Measurements from ENCODE around the gene GPS1. TPM values are rescaled to one million over a fixed set of nuclear protein-coding genes. Genes with fewer than 3 reads are reported as not detected.
A peak's percentile ranks its signal among the peaks of the same experiment; 100 is the strongest.

The GPS1 gene
- total RNA-seq, 1 donor from 2014 or later, result 115 TPM

- DNase-seq, result peak; percentile 72
- peaks cover under 1% of the 10 kb centered on the region for H3K9me3 Mint-ChIP-seq (ENCODE audit: unreplicated experiment)
Measured at GRCh38 chr17:82023447-82024241, 28.1 kb upstream of the GPS1 start.

GRCh38 chr17:82024859-82025258 is 26.8 kb upstream of the GPS1 start:
- no peak for DNase-seq
- Mint-ChIP-seq H3K4me1 (ENCODE audit: low read depth, unreplicated experiment) (peaks cover 10% of the 10 kb centered on the region), H3K4me3 (ENCODE audit: unreplicated experiment) (no peak overlapping the region), H3K27ac (ENCODE audit: unreplicated experiment) (no peak overlapping the region), H3K36me3 (ENCODE audit: unreplicated experiment) (no peaks in the 10 kb centered on the region), H3K9me3 (ENCODE audit: unreplicated experiment) (no peaks in the 10 kb centered on the region), H3K27me3 (ENCODE audit: unreplicated experiment) (peaks cover 9% of the 10 kb centered on the region)
- TF ChIP-seq CTCF (IDR thresholded peaks at IDR 0.05; ENCODE audit: partially characterized antibody, unreplicated experiment), result no peak

More at GRCh38 chr17:82023447-82024241, 28.1 kb upstream of the GPS1 start:
- Mint-ChIP-seq H3K4me1 (ENCODE audit: low read depth, unreplicated experiment) (peaks cover 8% of the 10 kb centered on the region), H3K27ac (ENCODE audit: unreplicated experiment) (no peak overlapping the region), H3K4me3 (ENCODE audit: unreplicated experiment) (peak overlapping the region; percentile 82), H3K36me3 (ENCODE audit: unreplicated experiment) (no peaks in the 10 kb centered on the region), H3K27me3 (ENCODE audit: unreplicated experiment) (peaks cover 6% of the 10 kb centered on the region)
- no peak for TF ChIP-seq CTCF (IDR thresholded peaks at IDR 0.05; ENCODE audit: partially characterized antibody, unreplicated experiment)

GRCh38 chr17:82025401-82026107 is 26.1 kb upstream of the GPS1 start:
- DNase-seq, result no peak
- Mint-ChIP-seq H3K4me1 (ENCODE audit: low read depth, unreplicated experiment) (peaks cover 10% of the 10 kb centered on the region), H3K9me3 (ENCODE audit: unreplicated experiment) (no peaks in the 10 kb centered on the region), H3K27me3 (ENCODE audit: unreplicated experiment) (peaks cover 8% of the 10 kb centered on the region), H3K27ac (ENCODE audit: unreplicated experiment) (no peak overlapping the region), H3K36me3 (ENCODE audit: unreplicated experiment) (no peaks in the 10 kb centered on the region), H3K4me3 (ENCODE audit: unreplicated experiment) (no peak overlapping the region)
- no peak for TF ChIP-seq CTCF (IDR thresholded peaks at IDR 0.05; ENCODE audit: partially characterized antibody, unreplicated experiment)

GRCh38 chr17:82028246-82028645 is 23.5 kb upstream of the GPS1 start:
- no peaks in the 10 kb centered on the region for H3K36me3 Mint-ChIP-seq (ENCODE audit: unreplicated experiment)

More at GRCh38 chr17:82028246-82028645, 23.5 kb upstream of the GPS1 start:
- Mint-ChIP-seq H3K4me1 (ENCODE audit: low read depth, unreplicated experiment) (peaks cover 3% of the 10 kb centered on the region), H3K4me3 (ENCODE audit: unreplicated experiment) (no peak overlapping the region), H3K27me3 (ENCODE audit: unreplicated experiment) (peaks cover 4% of the 10 kb centered on the region), H3K27ac (ENCODE audit: unreplicated experiment) (no peak overlapping the region), H3K9me3 (ENCODE audit: unreplicated experiment) (no peaks in the 10 kb centered on the region)
- DNase-seq, result no peak
- TF ChIP-seq CTCF (IDR thresholded peaks at IDR 0.05; ENCODE audit: partially characterized antibody, unreplicated experiment), result no peak

Data from glutamatergic neuron (in vitro differentiated cells).